ENCODE data around the gene SH3BP5L. TPM values are rescaled to one million over a fixed set of nuclear protein-coding genes. Genes with fewer than 3 reads are reported as not detected.

Gene SH3BP5L
- total RNA-seq, 1 donor: 28.9 TPM

- DNase-seq (ENCODE audit: low read depth): no peak
- H3K4me3 ChIP-seq (ENCODE audit: low read depth, low read length): no peak overlapping the region
- TF ChIP-seq CTCF (IDR thresholded peaks at IDR 0.05; ENCODE audit: insufficient read depth, low read depth, low read length): no peak
Observed at GRCh38 chr1:248840946-248841345, 15.2 kb upstream of the SH3BP5L start.

GRCh38 chr1:248839168-248839555, 13.4 kb upstream of the SH3BP5L start:
- peak overlapping the region; percentile 88 for H3K4me3 ChIP-seq (ENCODE audit: low read depth, low read length)
- DNase-seq (ENCODE audit: low read depth): no peak
- TF ChIP-seq CTCF (IDR thresholded peaks at IDR 0.05; ENCODE audit: insufficient read depth, low read depth, low read length): no peak

GRCh38 chr1:248838357-248839167, 12.8 kb upstream of the SH3BP5L start:
- TF ChIP-seq CTCF (IDR thresholded peaks at IDR 0.05; ENCODE audit: insufficient read depth, low read depth, low read length): no peak
- peak; percentile 90 for DNase-seq (ENCODE audit: low read depth)
- H3K4me3 ChIP-seq (ENCODE audit: low read depth, low read length): peak overlapping the region; percentile 88

- TF ChIP-seq CTCF (IDR thresholded peaks at IDR 0.05; ENCODE audit: insufficient read depth, low read depth, low read length): no peak
- DNase-seq (ENCODE audit: low read depth): peak; percentile 98
Observed at GRCh38 chr1:248837781-248838356, 12.2 kb upstream of the SH3BP5L start, which contains the start of gene ZNF672. Gene ZNF672, plus strand, starts transcription at chr1:248838224. Its CDS starts 9,051 bp downstream, at chr1:248847275.

GRCh38 chr1:248837045-248837780, 11.5 kb upstream of the SH3BP5L start:
- TF ChIP-seq CTCF (IDR thresholded peaks at IDR 0.05; ENCODE audit: insufficient read depth, low read depth, low read length): no peak
- H3K4me3 ChIP-seq (ENCODE audit: low read depth, low read length): peak overlapping the region; percentile 88
- no peak for DNase-seq (ENCODE audit: low read depth)

More at GRCh38 chr1:248837781-248838356, 12.2 kb upstream of the SH3BP5L start, which contains the start of gene ZNF672:
- H3K4me3 ChIP-seq (ENCODE audit: low read depth, low read length): peak within 1 kb of the TSS; percentile 88

GRCh38 chr1:248834343-248834940, 8.7 kb upstream of the SH3BP5L start:
- DNase-seq (ENCODE audit: low read depth): no peak
- no peak for TF ChIP-seq CTCF (IDR thresholded peaks at IDR 0.05; ENCODE audit: insufficient read depth, low read depth, low read length)
- H3K4me3 ChIP-seq (ENCODE audit: low read depth, low read length): no peak overlapping the region

All from fibroblast of villous mesenchyme (primary cell).